Astrocyte of the spinal cord (primary cell): ENCODE measurements around the gene KRTAP4-9.
"Not testable (repeated sequence)": the region's sequence is repeated elsewhere in the genome, so short reads cannot be mapped to it uniquely, and the experiment has no call there.

ENCODE experiments used
- DNase-seq: peaks from one replicate; pipeline ENCODE4 v3.0.0; 2011; ENCODE audit warnings: low read depth, low spot score
- H3K4me3 ChIP-seq: 2 replicates; pipeline ENCODE4 v1.5.1; 2011; ENCODE audit warnings: low read depth, mild to moderate bottlenecking, low read length, moderate library complexity
- CTCF ChIP-seq: IDR thresholded peaks from 2 replicates; pipeline ENCODE4 v1.5.1; 2012; ENCODE audit warnings: low read depth, mild to moderate bottlenecking, low read length, inconsistent platforms
- in situ Hi-C: cut with HindIII; loops from 2 replicates; pipeline ENCODE4 v1.10.0; 2017; ENCODE audit warnings: low sequenced_read_pairs

The KRTAP4-9 gene

GRCh38 chr17:41111151-41111885, 6.1 kb downstream of the KRTAP4-9 start:
- DNase-seq: no peak
- in situ Hi-C loops: no loop called here
- H3K4me3 ChIP-seq: no peak overlapping the region
- no peak for TF ChIP-seq CTCF

GRCh38 chr17:41116297-41116696, 11.1 kb downstream of the KRTAP4-9 start:
- no peak for TF ChIP-seq CTCF
- DNase-seq: no peak
- in situ Hi-C loops: no loop called here
- H3K4me3 ChIP-seq: no peak overlapping the region

GRCh38 chr17:41117846-41118386, 12.7 kb downstream of the KRTAP4-9 start, which contains the start of gene KRTAP4-11:
Gene KRTAP4-11 (minus strand): TSS chr17:41118373. CDS start chr17:41118315, 58 bp downstream.
- DNase-seq, H3K4me3 ChIP-seq, in situ Hi-C loops: not testable (repeated sequence)

- in situ Hi-C loops: no loop called here
- no peak for DNase-seq
- no peak for TF ChIP-seq CTCF
- no peak overlapping the region for H3K4me3 ChIP-seq
Observed at GRCh38 chr17:41118721-41119120, 13.5 kb downstream of the KRTAP4-9 start.

GRCh38 chr17:41119696-41120690, 14.8 kb downstream of the KRTAP4-9 start:
- in situ Hi-C loops, DNase-seq: not testable (repeated sequence)

GRCh38 chr17:41121742-41122141, 16.6 kb downstream of the KRTAP4-9 start:
- no peak for DNase-seq
- no peak for TF ChIP-seq CTCF
- in situ Hi-C loops: no loop called here
- H3K4me3 ChIP-seq: no peak overlapping the region

More at GRCh38 chr17:41119696-41120690, 14.8 kb downstream of the KRTAP4-9 start:
- H3K4me3 ChIP-seq: not testable (repeated sequence)

- not testable (repeated sequence) for DNase-seq
Observed at GRCh38 chr17:41123292-41123990, 18.3 kb downstream of the KRTAP4-9 start.

GRCh38 chr17:41123991-41124371, 18.8 kb downstream of the KRTAP4-9 start, which contains the start of gene KRTAP4-12:
Gene KRTAP4-12 (minus strand): TSS chr17:41124182. CDS start chr17:41124122, 60 bp downstream.
- H3K4me3 ChIP-seq, in situ Hi-C loops, DNase-seq: not testable (repeated sequence)

More at GRCh38 chr17:41123292-41123990, 18.3 kb downstream of the KRTAP4-9 start:
- in situ Hi-C loops, H3K4me3 ChIP-seq: not testable (repeated sequence)
